IMR-90 (cell line): ENCODE data around the gene AGMO. TPM values are rescaled to one million over a fixed set of nuclear protein-coding genes. Genes with fewer than 3 reads are reported as not detected.

ENCODE experiments used
- ATAC-seq: fragments of 200-7000 bp; cut with Tn5 transposase; 2 replicates; pipeline ENCODE4 v1.9.1; 2020; ENCODE audit warnings: low read depth, mild to moderate bottlenecking, moderate library complexity
- BruUV-seq: library from RNA; stranded (reverse); fragments of 400-500 nt; replicated peaks from 2 replicates; lab custom pipeline; 2021; lab: Mats Ljungman, UMichigan
- CTCF ChIA-PET: fragments of 300-600 bp; formaldehyde crosslinking; extraction: SDS; loops from one replicate; lab custom pipeline; 2021; ENCODE audit warnings: antibody characterized with exemption; lab: Yijun Ruan, JAX
- POLR2A ChIA-PET: fragments of 300-600 bp; sonication (Branson Sonifier 250); formaldehyde crosslinking; loops from one replicate; lab custom pipeline; 2022; ENCODE audit warnings: antibody characterized with exemption; ENCODE audit not compliant: unreplicated experiment; lab: Charles Lee
- DNase-seq: peaks from one replicate; pipeline ENCODE4 v3.0.0; 2013
- H2AFZ ChIP-seq: replicated peaks from 2 replicates; pipeline ENCODE3; 2013; ENCODE audit warnings: low read length, mild to moderate bottlenecking; ENCODE audit not compliant: poor library complexity
- H2AK5ac ChIP-seq: 2 replicates; pipeline ENCODE4 v1.6.1; 2013; ENCODE audit warnings: low read depth, low read length, inconsistent platforms
- H2AK9ac ChIP-seq: replicated peaks from 2 replicates; pipeline ENCODE3; 2013; ENCODE audit warnings: mild to moderate bottlenecking, low read depth, low read length, moderate library complexity; ENCODE audit not compliant: poor library complexity
- H2BK120ac ChIP-seq: 2 replicates; pipeline ENCODE4 v1.6.1; 2013; ENCODE audit warnings: low read depth, low read length, inconsistent platforms
- H2BK15ac ChIP-seq: 3 replicates; pipeline ENCODE4 v1.6.1; 2013; ENCODE audit warnings: low read depth, low read length, inconsistent platforms
- H2BK20ac ChIP-seq: 2 replicates; pipeline ENCODE4 v1.6.1; 2013; ENCODE audit warnings: low read depth, mild to moderate bottlenecking, inconsistent platforms, low read length, moderate library complexity
- H2BK5ac ChIP-seq: 2 replicates; pipeline ENCODE4 v1.6.1; 2013; ENCODE audit warnings: mild to moderate bottlenecking, low read depth, low read length, inconsistent platforms; ENCODE audit not compliant: poor library complexity, severe bottlenecking
- H3K14ac ChIP-seq: replicated peaks from 2 replicates; pipeline ENCODE4 v1.6.1; 2013; ENCODE audit warnings: low read depth, low read length, inconsistent platforms
- H3K18ac ChIP-seq: 2 replicates; pipeline ENCODE4 v1.6.1; 2013; ENCODE audit warnings: low read depth, low read length, control low read depth
- H3K23ac ChIP-seq: 2 replicates; pipeline ENCODE4 v1.6.1; 2013; ENCODE audit warnings: low read depth, low read length, inconsistent platforms
- H3K27ac ChIP-seq: 2 replicates; pipeline ENCODE4 v1.5.1; 2013; ENCODE audit warnings: mild to moderate bottlenecking, control low read depth, low read length; ENCODE audit not compliant: insufficient read depth
- H3K27me3 ChIP-seq: 2 replicates; pipeline ENCODE4 v1.6.1; 2013; ENCODE audit warnings: low read length; ENCODE audit not compliant: control insufficient read depth, insufficient read depth
- H3K36me3 ChIP-seq: 2 replicates; pipeline ENCODE4 v1.6.1; 2013; ENCODE audit warnings: low read length, mixed read lengths; ENCODE audit not compliant: control insufficient read depth, insufficient read depth
- H3K4ac ChIP-seq: 2 replicates; pipeline ENCODE4 v1.6.1; 2013; ENCODE audit warnings: low read depth, low read length, inconsistent platforms
- H3K4me1 ChIP-seq: 2 replicates; pipeline ENCODE4 v1.6.1; 2013; ENCODE audit warnings: low read length, mixed read lengths; ENCODE audit not compliant: control insufficient read depth, insufficient read depth
- H3K4me2 ChIP-seq: 2 replicates; pipeline ENCODE4 v1.6.1; 2013; ENCODE audit warnings: low read depth, mild to moderate bottlenecking, control low read depth, low read length, moderate library complexity
- H3K4me3 ChIP-seq: 2 replicates; pipeline ENCODE4 v1.5.1; 2013; ENCODE audit warnings: low read depth, mild to moderate bottlenecking, control low read depth, low read length, moderate library complexity; ENCODE audit not compliant: insufficient read depth
- H3K56ac ChIP-seq: 2 replicates; pipeline ENCODE4 v1.6.1; 2013; ENCODE audit warnings: low read length, inconsistent platforms; ENCODE audit not compliant: insufficient read depth; ENCODE audit errors: extremely low read depth
- H3K79me1 ChIP-seq, 2 experiments: 2 replicates each; pipeline ENCODE4 v1.6.1; 2013; ENCODE audit warnings: low read length in 2 of 2, inconsistent platforms in 1 of 2, low read depth in 1 of 2
- H3K9ac ChIP-seq: 2 replicates; pipeline ENCODE4 v1.6.1; 2013; ENCODE audit warnings: low read depth, low read length, control low read depth
- H3K9me1 ChIP-seq: 2 replicates; pipeline ENCODE4 v1.6.1; 2013; ENCODE audit warnings: low read length, inconsistent platforms; ENCODE audit not compliant: insufficient read depth
- H3K9me3 ChIP-seq: 2 replicates; pipeline ENCODE4 v1.6.1; 2013; ENCODE audit warnings: low read length; ENCODE audit not compliant: control insufficient read depth, insufficient read depth
- H4K20me1 ChIP-seq: 2 replicates; pipeline ENCODE4 v1.6.1; 2013; ENCODE audit warnings: low read length, inconsistent platforms; ENCODE audit not compliant: insufficient read depth
- H4K5ac ChIP-seq: 2 replicates; pipeline ENCODE4 v1.6.1; 2013; ENCODE audit warnings: mild to moderate bottlenecking, low read depth, low read length, control low read depth
- H4K8ac ChIP-seq, 2 experiments: 2 replicates each; pipeline ENCODE4 v1.6.1; 2013; ENCODE audit warnings: low read depth in 2 of 2, low read length in 2 of 2, control low read depth in 1 of 2, inconsistent platforms in 1 of 2
- H4K91ac ChIP-seq: 2 replicates; pipeline ENCODE4 v1.6.1; 2013; ENCODE audit warnings: low read depth, low read length, inconsistent platforms; ENCODE audit not compliant: insufficient read depth
- BHLHE40 ChIP-seq: fragments of 150-350 bp; IDR thresholded peaks from 2 replicates; pipeline ENCODE4 v1.6.1; 2016; ENCODE audit warnings: mild to moderate bottlenecking, low read depth, low read length
- CEBPB ChIP-seq: IDR thresholded peaks from 2 replicates; pipeline ENCODE4 v1.6.1; 2012; ENCODE audit warnings: low read depth, low read length, improper control_type of control experiment
- CHD1 ChIP-seq: IDR thresholded peaks from 2 replicates; pipeline ENCODE4 v1.6.1; 2012; ENCODE audit warnings: low read depth, low read length, improper control_type of control experiment
- CTCF ChIP-seq: conservative IDR thresholded peaks from 2 replicates; pipeline ENCODE4 v1.5.1; 2012; ENCODE audit warnings: mild to moderate bottlenecking, low read depth, low read length, improper control_type of control experiment
- ELK1 ChIP-seq: fragments of 150-350 bp; IDR thresholded peaks from 2 replicates; pipeline ENCODE4 v1.6.1; 2016; ENCODE audit warnings: low read depth, mild to moderate bottlenecking, low read length, moderate library complexity, borderline replicate concordance
- FOS ChIP-seq: fragments of 150-350 bp; IDR thresholded peaks from 2 replicates; pipeline ENCODE4 v1.6.1; 2016; ENCODE audit warnings: low read depth, low read length
- MAFK ChIP-seq: IDR thresholded peaks from 2 replicates; pipeline ENCODE4 v1.6.1; 2012; ENCODE audit warnings: low read depth, low read length, improper control_type of control experiment
- MAZ ChIP-seq: IDR thresholded peaks from 2 replicates; pipeline ENCODE4 v1.6.1; 2012; ENCODE audit warnings: low read depth, mild to moderate bottlenecking, low read length, improper control_type of control experiment, moderate library complexity, borderline replicate concordance
- MXI1 ChIP-seq: IDR thresholded peaks from 2 replicates; pipeline ENCODE4 v1.6.1; 2012; ENCODE audit warnings: low read depth, mild to moderate bottlenecking, low read length, moderate library complexity, borderline replicate concordance
- NFE2L2 ChIP-seq: fragments of 150-350 bp; IDR thresholded peaks from 2 replicates; pipeline ENCODE4 v1.6.1; 2016; ENCODE audit warnings: low read depth, mild to moderate bottlenecking, low read length
- POLR2A ChIP-seq: IDR thresholded peaks from 2 replicates; pipeline ENCODE4 v1.6.1; 2012; ENCODE audit warnings: mild to moderate bottlenecking, low read depth, low read length
- RAD21 ChIP-seq: IDR thresholded peaks from 2 replicates; pipeline ENCODE4 v1.6.1; 2012; ENCODE audit warnings: low read length, improper control_type of control experiment
- RCOR1 ChIP-seq: IDR thresholded peaks from 2 replicates; pipeline ENCODE4 v1.6.1; 2012; ENCODE audit warnings: mild to moderate bottlenecking, low read length, improper control_type of control experiment; ENCODE audit not compliant: insufficient replicate concordance
- RFX5 ChIP-seq: IDR thresholded peaks from 2 replicates; pipeline ENCODE4 v1.8.0; 2012; ENCODE audit warnings: low read depth, mild to moderate bottlenecking, low read length, moderate library complexity
- SMC3 ChIP-seq: fragments of 150-350 bp; IDR thresholded peaks from 2 replicates; pipeline ENCODE4 v1.6.1; 2016; ENCODE audit warnings: low read depth, mild to moderate bottlenecking, antibody characterized with exemption, low read length, moderate library complexity
- USF2 ChIP-seq: fragments of 150-350 bp; IDR thresholded peaks from 2 replicates; pipeline ENCODE4 v1.6.1; 2017; ENCODE audit warnings: mild to moderate bottlenecking, antibody characterized with exemption, low read length, low read depth
- WGBS, 2 experiments: methylation state at CpG; one replicate each; pipeline versions ENCODE4 v1.1.5 to v1.1.7; 2013; ENCODE audit warnings: missing lambda C conversion rate in 2 of 2; ENCODE audit not compliant: insufficient read length in 1 of 2; ENCODE audit errors: extremely low coverage in 2 of 2; 5-methylcytosine and 5-hydroxymethylcytosine counted together
- dilution Hi-C: fragments of 300-500 bp; cut with HindIII; formaldehyde crosslinking; loops from one replicate; pipeline ENCODE4 v1.14.3; 2018; ENCODE audit warnings: low sequenced_read_pairs; ENCODE audit not compliant: unreplicated experiment
- in situ Hi-C: fragments of 300-500 bp; cut with MboI; formaldehyde crosslinking; loops from 3 replicates; pipeline ENCODE4 v1.14.3; 2019; ENCODE audit warnings: low sequenced_read_pairs, inconsistent platforms, mixed read lengths
- intact Hi-C: fragments of 100-400 bp; cut with micrococcal nuclease; formaldehyde crosslinking; loops from 2 replicates; pipeline ENCODE4 v1.10.0; 2022
- polyA plus RNA-seq, 3 experiments: library from polyadenylated mRNA; depleted of rRNA; stranded (reverse); fragments of >200 nt; gene quantifications; 2 replicates each; pipeline ENCODE4 v1.2.3, GENCODE V29; 2012; ENCODE audit warnings: low replicate concordance in 1 of 3
- total RNA-seq: library from RNA; depleted of rRNA; stranded (reverse); fragments of >200 nt; gene quantifications from 2 replicates; pipeline ENCODE4 v1.2.3, GENCODE V29; 2012

Gene AGMO
- total and polyA plus RNA-seq, 2 of the 4 experiments (the other 2 are of a cell fraction): not detected

GRCh38 chr7:15554081-15554480, 7.7 kb downstream of the AGMO start:
- POLR2A ChIA-PET: no interaction called here
- DNase-seq: peak; percentile 38
- dilution Hi-C loops: no loop called here

More at GRCh38 chr7:15554081-15554480, 7.7 kb downstream of the AGMO start:
- no CpG with 5 or more reads among the region's 1 CpG for WGBS, 2 experiments
- in situ Hi-C loops: no loop called here
- no TSS peak for BruUV-seq
- Histone ChIP-seq H3K9me1 (no peaks in the 10 kb centered on the region), H3K9ac (no peak overlapping the region), H3K23ac (no peak overlapping the region), H4K8ac (peak overlapping the region in 1 of 2 experiments; percentile 66; a peak in 1 of 4 replicates), H3K14ac (0 out of 2 replicates have a peak overlapping the region, but pooled peaks have one; percentile 78), H2AFZ (no peak overlapping the region), H2AK9ac (no peak overlapping the region), H3K27me3 (no peaks in the 10 kb centered on the region), H3K27ac (no peak overlapping the region), H2BK5ac (peak overlapping the region; percentile 30), H4K5ac (no peak overlapping the region), H2BK120ac (peak overlapping the region; percentile 91), H3K36me3 (no peaks in the 10 kb centered on the region), H3K18ac (peak overlapping the region; percentile 2; the same call in 1 of the 2 replicates), H2BK15ac (no peak overlapping the region), H2AK5ac (no peak overlapping the region), H4K91ac (no peak overlapping the region), H3K4ac (peak overlapping the region; percentile 79; the same call in 1 of the 2 replicates), H3K9me3 (no peaks in the 10 kb centered on the region), H4K20me1 (no peaks in the 10 kb centered on the region), H3K4me2 (peak overlapping the region; percentile 65), H3K4me1 (peaks cover 2% of the 10 kb centered on the region; the same call in 1 of the 2 replicates), H3K56ac (no peak overlapping the region), H2BK20ac (peak overlapping the region; percentile 94; the same call in 1 of the 2 replicates), H3K79me1 (no peaks in the 10 kb centered on the region), H3K4me3 (no peak overlapping the region)
- intact Hi-C loops: loop anchor here (1.0 kb wide), 1 partner anchor 228 kb away; no protein-coding TSS in a partner anchor
- ATAC-seq: peak; percentile 70
- CTCF ChIA-PET: no interaction called here
- no peak for TF ChIP-seq CTCF
- TF ChIP-seq USF2: no peak
- TF ChIP-seq MXI1: no peak
- TF ChIP-seq NFE2L2: no peak
- no peak for TF ChIP-seq CEBPB
- TF ChIP-seq FOS: no peak
- TF ChIP-seq CHD1: no peak
- no peak for TF ChIP-seq SMC3
- no peak for TF ChIP-seq POLR2A
- TF ChIP-seq MAFK: no peak
- no peak for TF ChIP-seq BHLHE40
- TF ChIP-seq MAZ: no peak
- TF ChIP-seq RAD21: no peak
- no peak for TF ChIP-seq RCOR1
- TF ChIP-seq RFX5: no peak
- TF ChIP-seq ELK1: no peak
